Kidney (tissue), 14 donors: ENCODE measurements around the gene NTF3. TPM values are rescaled to one million over a fixed set of nuclear protein-coding genes. Genes with fewer than 3 reads are reported as not detected.

Experiments used
- DNase-seq, 5 donors: peaks; one replicate each; pipeline ENCODE4 v3.0.0-alpha.2; 2013 to 2020
- FAIRE-seq: peaks from 2 replicates; lab custom pipeline; 2012; peaks lifted over from hg19 to GRCh38; lab: Jason Lieb, UNC
- H3K27ac ChIP-seq, 2 donors: one replicate each; pipeline ENCODE4 v1.7.0; 2013; ENCODE audit warnings: low read depth in 2 of 2, low read length in 2 of 2, inconsistent platforms in 1 of 2
- H3K27me3 ChIP-seq: one replicate; pipeline ENCODE4 v1.7.1; 2013; ENCODE audit warnings: low read length, inconsistent platforms; ENCODE audit not compliant: control insufficient read depth, insufficient read depth
- H3K36me3 ChIP-seq, 3 donors: one replicate each; pipeline versions ENCODE4 v1.7.0 to v1.7.1; 2013; ENCODE audit warnings: low read length in 3 of 3, control low read depth in 1 of 3, inconsistent platforms in 1 of 3; ENCODE audit not compliant: insufficient read depth in 3 of 3, control insufficient read depth in 2 of 3
- H3K4me1 ChIP-seq, 3 donors: one replicate each; pipeline versions ENCODE4 v1.7.0 to v1.7.1; 2013; ENCODE audit warnings: low read length in 3 of 3, inconsistent platforms in 1 of 3, low read depth in 1 of 3; ENCODE audit not compliant: control insufficient read depth in 2 of 3, insufficient read depth in 2 of 3
- H3K4me3 ChIP-seq, 3 donors: one replicate each; pipeline versions ENCODE4 v1.7.0 to v1.8.1; 2013; ENCODE audit warnings: low read length in 3 of 3, control low read depth in 1 of 3, inconsistent platforms in 1 of 3
- H3K9ac ChIP-seq, 3 donors: one replicate each; pipeline versions ENCODE4 v1.7.0 to v1.7.1; 2013; ENCODE audit warnings: low read length in 3 of 3, control low read depth in 1 of 3, inconsistent platforms in 1 of 3
- H3K9me3 ChIP-seq, 3 donors: one replicate each; pipeline versions ENCODE4 v1.7.0 to v1.7.1; 2013; ENCODE audit warnings: low read length in 3 of 3, control low read depth in 1 of 3, inconsistent platforms in 1 of 3; ENCODE audit not compliant: control insufficient read depth in 2 of 3, insufficient read depth in 1 of 3
- intact Hi-C: fragments of 100-400 bp; cut with DNase I; formaldehyde crosslinking; loops from one replicate; pipeline ENCODE4 v1.11.1; 2022
- polyA plus RNA-seq: library from polyadenylated mRNA; stranded (reverse); fragments of 350-450 nt; fragmentation: Illumina TruSeq; extraction: RNeasy Lipid Tissue Mini Kit (QIAGEN cat#74804); gene quantifications from one replicate; pipeline ENCODE4 v1.2.3, GENCODE V29; 2014; ENCODE audit warnings: low read depth, low replicate concordance; ENCODE audit not compliant: insufficient read depth
- total RNA-seq: library from RNA; stranded (reverse); fragmentation: NEBNext Ultra II Directional; extraction: Animal tissue kit (Norgen Biotek cat#: 25700); gene quantifications from one replicate; pipeline ENCODE4 v1.2.1, GENCODE V29; 2021
- TF ChIP-seq, protein P1 (sequence below): IDR thresholded peaks from 3 replicates; pipeline ENCODE4 v1.5.1; 2012; ENCODE audit warnings: mild to moderate bottlenecking, moderate library complexity, borderline replicate concordance; ENCODE audit not compliant: insufficient read depth; ENCODE audit errors: extremely low read depth
- donor health status: control.
- donor health status: control.
- donor health status: control.
- donor health status: control.
- donor health status: control.
- donor health status: DM: yes; HTN: yes; CAD: no.
- donor health status: Normal renal cell carcinoma (clear cell type).

Gene NTF3
- total and polyA plus RNA-seq, 2 donors from 2014 or later = 2.9 to 3.5 TPM

DNA sequence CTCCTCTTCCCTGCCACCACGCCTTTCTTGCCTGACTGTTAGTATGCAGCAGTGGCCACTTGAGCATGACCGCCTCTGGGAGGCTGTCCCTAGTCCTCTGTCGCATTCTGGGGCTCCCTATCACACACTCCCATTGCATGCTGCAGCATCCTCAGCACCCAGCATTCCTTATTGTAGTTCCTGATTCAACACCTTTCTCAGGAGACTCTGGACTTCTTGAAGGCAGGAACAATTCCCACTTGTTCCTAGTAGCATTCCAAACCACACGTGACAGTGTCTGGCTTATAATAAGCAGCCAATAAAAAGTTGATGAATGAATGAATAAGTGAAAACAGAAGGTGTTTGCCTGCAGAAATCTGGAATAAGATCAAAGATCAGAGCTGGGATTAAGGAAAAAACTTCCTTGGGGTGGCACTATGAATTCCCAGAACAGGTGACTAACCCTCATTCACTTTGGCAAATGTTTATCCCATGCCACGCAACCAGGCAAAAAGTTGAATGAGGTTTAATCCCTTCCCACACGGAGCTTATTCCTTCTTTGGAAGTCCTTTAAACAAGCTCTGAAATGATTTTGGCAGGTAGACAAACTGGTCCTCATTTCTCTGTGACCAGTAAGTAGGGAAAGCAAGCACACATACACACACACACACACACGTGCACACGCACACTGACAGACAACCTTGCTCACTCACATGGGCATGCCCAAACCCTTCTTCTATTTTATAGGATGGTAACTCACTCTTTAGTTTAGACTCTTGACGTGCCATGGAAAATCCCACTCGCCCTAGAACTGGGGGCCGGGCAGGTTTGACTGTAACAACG lies 26.5 kb downstream of the NTF3 start:
- TF ChIP-seq, protein P1, sequence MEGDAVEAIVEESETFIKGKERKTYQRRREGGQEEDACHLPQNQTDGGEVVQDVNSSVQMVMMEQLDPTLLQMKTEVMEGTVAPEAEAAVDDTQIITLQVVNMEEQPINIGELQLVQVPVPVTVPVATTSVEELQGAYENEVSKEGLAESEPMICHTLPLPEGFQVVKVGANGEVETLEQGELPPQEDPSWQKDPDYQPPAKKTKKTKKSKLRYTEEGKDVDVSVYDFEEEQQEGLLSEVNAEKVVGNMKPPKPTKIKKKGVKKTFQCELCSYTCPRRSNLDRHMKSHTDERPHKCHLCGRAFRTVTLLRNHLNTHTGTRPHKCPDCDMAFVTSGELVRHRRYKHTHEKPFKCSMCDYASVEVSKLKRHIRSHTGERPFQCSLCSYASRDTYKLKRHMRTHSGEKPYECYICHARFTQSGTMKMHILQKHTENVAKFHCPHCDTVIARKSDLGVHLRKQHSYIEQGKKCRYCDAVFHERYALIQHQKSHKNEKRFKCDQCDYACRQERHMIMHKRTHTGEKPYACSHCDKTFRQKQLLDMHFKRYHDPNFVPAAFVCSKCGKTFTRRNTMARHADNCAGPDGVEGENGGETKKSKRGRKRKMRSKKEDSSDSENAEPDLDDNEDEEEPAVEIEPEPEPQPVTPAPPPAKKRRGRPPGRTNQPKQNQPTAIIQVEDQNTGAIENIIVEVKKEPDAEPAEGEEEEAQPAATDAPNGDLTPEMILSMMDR = no peak
- H3K36me3 ChIP-seq = no peaks in the 10 kb centered on the region
- H3K27ac ChIP-seq = no peak overlapping the region
- H3K9me3 ChIP-seq = no peaks in the 10 kb centered on the region
- FAIRE-seq (no peak), DNase-seq (no peak)
- H3K27me3 ChIP-seq = no peaks in the 10 kb centered on the region
- no peak overlapping the region for H3K4me3 ChIP-seq
- intact Hi-C loops = no loop called here
- no peak overlapping the region for H3K9ac ChIP-seq
- peaks cover 0 to 10% (median 4%) of the 10 kb centered on the region in 3 donors for H3K4me1 ChIP-seq

DNA sequence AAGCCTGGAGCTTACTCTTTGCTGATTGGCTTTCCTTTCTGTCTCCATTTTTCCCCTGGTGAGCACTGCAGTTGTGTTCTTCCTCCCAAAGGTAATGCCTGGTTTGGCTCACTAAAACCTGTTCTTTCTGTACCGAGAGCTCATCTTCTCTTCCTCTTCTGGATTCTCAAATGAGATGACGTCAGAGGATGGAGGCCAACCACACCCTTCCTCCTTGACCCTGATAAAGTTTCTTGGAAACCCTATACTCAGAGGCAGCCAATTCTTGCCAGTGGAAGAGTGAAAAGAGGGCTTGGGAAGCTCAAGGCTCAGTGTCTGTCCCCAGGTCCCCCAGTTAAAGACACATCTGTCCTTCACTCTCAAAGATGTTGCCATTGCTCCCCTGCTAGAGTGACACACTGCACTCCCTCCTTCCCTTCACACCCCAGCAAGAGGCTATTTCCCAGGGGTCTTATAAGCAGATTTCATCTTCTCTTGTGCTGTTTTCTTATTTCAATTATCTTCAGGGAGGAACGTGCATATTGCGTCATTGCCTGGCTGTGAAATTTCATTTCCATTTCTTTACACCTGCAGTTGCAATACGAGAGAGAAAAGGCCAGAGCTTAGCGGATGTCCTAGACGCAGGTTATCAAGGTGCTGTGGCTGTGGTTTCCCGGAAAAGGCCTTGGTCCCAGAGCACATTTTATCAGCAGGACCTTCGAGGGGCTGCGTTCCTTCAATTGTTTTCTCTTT lies 27.3 kb downstream of the NTF3 start:
- Histone ChIP-seq H3K9ac (no peak overlapping the region), H3K27me3 (no peaks in the 10 kb centered on the region), H3K36me3 (no peaks in the 10 kb centered on the region), H3K4me3 (no peak overlapping the region), H3K27ac (no peak overlapping the region), H3K9me3 (no peaks in the 10 kb centered on the region), H3K4me1 (peaks cover 0 to 10% (median 4%) of the 10 kb centered on the region in 3 donors)
- FAIRE-seq = no peak
- intact Hi-C loops = no loop called here
- TF ChIP-seq, protein P1 = no peak
- no peak for DNase-seq

DNA sequence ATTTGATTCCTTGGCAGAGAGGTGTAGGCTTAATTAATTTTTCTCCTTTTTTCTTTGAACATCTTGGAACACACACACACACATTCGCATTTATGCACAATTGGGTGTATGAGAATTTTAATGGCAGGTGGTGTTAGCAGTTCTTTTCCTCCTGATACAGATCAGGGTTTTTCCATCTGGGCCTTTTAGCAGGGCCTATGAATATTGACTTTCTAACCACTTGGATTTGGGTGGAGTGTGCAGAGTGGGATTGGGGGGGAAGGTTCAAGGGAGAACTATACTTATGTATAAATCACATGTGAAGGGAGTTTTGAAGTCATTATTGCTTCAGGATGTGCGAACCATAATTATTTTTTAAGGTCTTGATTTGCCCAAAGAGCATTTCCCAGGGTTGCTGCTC lies 28.9 kb downstream of the NTF3 start:
- Histone ChIP-seq H3K4me3 (no peak overlapping the region), H3K27me3 (no peaks in the 10 kb centered on the region), H3K9me3 (no peaks in the 10 kb centered on the region), H3K9ac (no peak overlapping the region), H3K36me3 (no peaks in the 10 kb centered on the region), H3K27ac (no peak overlapping the region), H3K4me1 (peaks cover 0 to 10% (median 4%) of the 10 kb centered on the region in 3 donors)
- intact Hi-C loops = no loop called here
- TF ChIP-seq, protein P1 = no peak
- FAIRE-seq (no peak), DNase-seq (no peak)
